SIG-M5 treated with dmso at 0.1 percent for 504 hours (cell line): Measurements from ENCODE around the gene SLC9A7.

Experiments used
- DNase-seq: peaks from one replicate; lab custom pipeline; 2025; ENCODE audit not compliant: unreplicated experiment; lab: John Stamatoyannopoulos, UW

SLC9A7 gene

GRCh38 chrX:46575586-46575985 is 183.3 kb downstream of the SLC9A7 start:
- DNase-seq: no peak

- no peak for DNase-seq
Measured at GRCh38 chrX:46574774-46575381, 184.0 kb downstream of the SLC9A7 start.

- no peak for DNase-seq
Measured at GRCh38 chrX:46573892-46574773, 184.8 kb downstream of the SLC9A7 start.

- peak; percentile 22 for DNase-seq
Measured at GRCh38 chrX:46573331-46573891, 185.5 kb downstream of the SLC9A7 start, which contains the start of gene CHST7. CHST7 (plus strand) TSS chrX:46573765; CDS start chrX:46573932, 167 bp downstream.

GRCh38 chrX:46572340-46572936 is 186.5 kb downstream of the SLC9A7 start:
- peak; percentile 54 for DNase-seq

GRCh38 chrX:46571423-46572339 is 187.2 kb downstream of the SLC9A7 start:
- no peak for DNase-seq

- no peak for DNase-seq
Measured at GRCh38 chrX:46569621-46570020, 189.3 kb downstream of the SLC9A7 start.

- DNase-seq: no peak
Measured at GRCh38 chrX:46567388-46567787, 191.5 kb downstream of the SLC9A7 start.

GRCh38 chrX:46561824-46562657 is 196.9 kb downstream of the SLC9A7 start:
- DNase-seq: peak; percentile 48

GRCh38 chrX:46559062-46559461 is 199.9 kb downstream of the SLC9A7 start:
- no peak for DNase-seq

GRCh38 chrX:46554942-46555341 is 204.0 kb downstream of the SLC9A7 start:
- DNase-seq: peak; percentile 50

GRCh38 chrX:46553935-46554334 is 205.0 kb downstream of the SLC9A7 start:
- DNase-seq: no peak

- no peak for DNase-seq
Measured at GRCh38 chrX:46551494-46552128, 207.3 kb downstream of the SLC9A7 start.

- DNase-seq: no peak
Measured at GRCh38 chrX:46549914-46550313, 209.0 kb downstream of the SLC9A7 start.
